Measurements from ENCODE around the gene NPRL2.
A peak's percentile ranks its signal among the peaks of the same experiment; 100 is the strongest.

NPRL2 gene

DNA sequence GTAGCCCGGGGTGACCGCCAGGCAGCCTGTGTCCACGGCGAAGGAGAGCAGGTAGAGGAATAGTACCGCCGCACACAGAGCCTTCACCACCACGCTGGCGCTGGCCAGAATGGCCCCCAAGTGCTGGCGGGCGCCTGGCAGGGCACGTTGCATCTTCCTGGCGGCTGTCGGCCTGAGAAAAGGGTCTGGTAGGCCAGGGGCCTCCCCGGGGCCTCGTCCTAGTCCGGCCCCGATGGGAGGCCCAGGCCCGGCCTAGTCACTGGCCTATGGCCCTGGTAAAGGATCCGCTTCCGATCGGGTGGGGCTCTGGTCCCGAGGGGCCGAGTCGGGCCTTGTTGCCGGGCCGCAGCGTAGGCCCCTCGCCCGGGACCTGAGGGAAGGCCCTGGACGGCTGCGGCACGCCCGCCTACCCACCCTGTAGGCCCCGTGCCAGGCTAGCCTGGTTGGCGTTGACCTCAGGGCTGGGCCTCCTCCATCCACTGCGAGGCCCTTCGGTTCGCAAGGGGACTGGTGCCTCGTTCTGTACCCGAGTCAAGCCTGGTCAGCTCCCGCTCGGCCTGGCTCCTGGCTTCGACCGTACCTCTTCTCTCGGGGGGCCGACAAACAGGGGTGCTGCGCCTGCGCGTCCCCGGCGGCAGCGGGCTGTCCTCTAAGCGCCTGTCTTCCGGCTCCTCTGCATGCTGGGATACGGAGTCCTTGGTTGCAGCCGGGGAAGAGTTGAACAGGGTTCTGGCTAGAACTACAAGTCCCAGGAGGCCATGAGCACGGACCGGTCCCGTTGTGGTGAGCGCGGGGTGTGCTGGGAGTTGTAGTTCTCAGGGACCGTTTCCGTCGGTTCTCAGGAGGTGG lies 8.6 kb upstream of the NPRL2 start, which contains the start of gene TMEM115:
TMEM115 (minus strand) TSS at position 611 of the 849 bp plus-strand sequence; CDS start at position 153, 458 bp downstream.
- Histone ChIP-seq H3K36me3 (peaks cover 12% of the 10 kb centered on the region), H3K9me3 (no peaks in the 10 kb centered on the region), H3K4me1 (no peaks in the 10 kb centered on the region), H3K4me3 (ENCODE audit: low read depth, low read length) (peak within 1 kb of the TSS; percentile 78), H3K27me3 (no peaks in the 10 kb centered on the region)
- DNase-seq, result peak; percentile 93
- TF ChIP-seq, protein P1, sequence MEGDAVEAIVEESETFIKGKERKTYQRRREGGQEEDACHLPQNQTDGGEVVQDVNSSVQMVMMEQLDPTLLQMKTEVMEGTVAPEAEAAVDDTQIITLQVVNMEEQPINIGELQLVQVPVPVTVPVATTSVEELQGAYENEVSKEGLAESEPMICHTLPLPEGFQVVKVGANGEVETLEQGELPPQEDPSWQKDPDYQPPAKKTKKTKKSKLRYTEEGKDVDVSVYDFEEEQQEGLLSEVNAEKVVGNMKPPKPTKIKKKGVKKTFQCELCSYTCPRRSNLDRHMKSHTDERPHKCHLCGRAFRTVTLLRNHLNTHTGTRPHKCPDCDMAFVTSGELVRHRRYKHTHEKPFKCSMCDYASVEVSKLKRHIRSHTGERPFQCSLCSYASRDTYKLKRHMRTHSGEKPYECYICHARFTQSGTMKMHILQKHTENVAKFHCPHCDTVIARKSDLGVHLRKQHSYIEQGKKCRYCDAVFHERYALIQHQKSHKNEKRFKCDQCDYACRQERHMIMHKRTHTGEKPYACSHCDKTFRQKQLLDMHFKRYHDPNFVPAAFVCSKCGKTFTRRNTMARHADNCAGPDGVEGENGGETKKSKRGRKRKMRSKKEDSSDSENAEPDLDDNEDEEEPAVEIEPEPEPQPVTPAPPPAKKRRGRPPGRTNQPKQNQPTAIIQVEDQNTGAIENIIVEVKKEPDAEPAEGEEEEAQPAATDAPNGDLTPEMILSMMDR (IDR thresholded peaks at IDR 0.05; ENCODE audit: low read depth, low read length), result no peak

DNA sequence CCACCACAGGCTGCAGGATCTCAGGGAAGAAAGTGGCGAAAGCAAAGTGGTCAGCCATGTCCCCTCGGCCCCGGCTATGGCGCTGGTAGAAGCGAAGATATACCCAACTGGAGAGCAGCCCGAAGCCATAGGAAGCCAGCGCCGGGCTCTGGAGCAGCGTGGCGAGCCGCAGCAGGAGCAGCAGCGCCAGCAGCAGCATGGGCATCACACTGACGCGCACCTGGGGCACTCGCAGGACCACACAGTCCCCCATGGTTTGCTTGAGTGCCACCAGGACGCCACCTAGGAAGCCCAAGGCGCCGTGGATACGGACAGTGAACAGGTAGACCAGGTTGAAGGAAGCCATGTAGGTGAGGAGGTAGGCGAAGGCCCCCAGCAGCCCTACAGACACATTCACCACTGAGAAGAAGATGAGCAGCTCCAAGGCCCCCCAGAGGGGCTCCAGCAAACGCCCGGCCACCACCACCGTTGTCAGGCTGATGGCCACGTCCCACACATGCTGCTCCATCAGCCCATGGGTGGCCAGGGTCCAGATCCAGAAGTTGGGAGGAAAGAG lies 7.9 kb upstream of the NPRL2 start:
- H3K4me3 ChIP-seq (ENCODE audit: low read depth, low read length), result peak overlapping the region; percentile 78
- no peak for DNase-seq
- TF ChIP-seq, protein P1 (IDR thresholded peaks at IDR 0.05; ENCODE audit: low read depth, low read length), result no peak
- no peaks in the 10 kb centered on the region for H3K27me3 ChIP-seq
- H3K36me3 ChIP-seq, result peaks cover 14% of the 10 kb centered on the region
- no peaks in the 10 kb centered on the region for H3K4me1 ChIP-seq
- no peaks in the 10 kb centered on the region for H3K9me3 ChIP-seq

DNA sequence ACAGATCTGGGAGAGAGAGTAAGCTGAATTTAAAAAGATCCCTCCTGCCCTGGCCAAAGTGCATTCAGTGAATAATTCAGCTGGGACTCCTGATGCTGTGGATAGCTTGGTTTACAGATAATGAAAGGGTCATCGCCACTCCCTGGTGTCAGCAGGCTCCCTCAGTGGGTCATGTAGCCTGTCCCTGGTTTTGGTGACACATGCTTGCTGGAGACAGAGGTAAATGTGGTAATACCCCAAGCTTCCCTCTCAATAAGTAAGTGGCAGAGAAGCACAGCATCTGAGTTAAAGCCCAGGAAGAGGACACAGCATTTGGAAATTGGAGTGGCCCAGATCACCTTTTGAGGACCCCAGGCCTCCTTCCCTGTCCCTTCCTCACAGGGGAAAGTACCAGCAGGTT lies 6.9 kb upstream of the NPRL2 start:
- Histone ChIP-seq H3K4me3 (ENCODE audit: low read depth, low read length) (peak overlapping the region; percentile 78), H3K4me1 (no peaks in the 10 kb centered on the region), H3K27me3 (no peaks in the 10 kb centered on the region), H3K9me3 (no peaks in the 10 kb centered on the region), H3K36me3 (peaks cover 14% of the 10 kb centered on the region)
- DNase-seq, result no peak
- TF ChIP-seq, protein P1 (IDR thresholded peaks at IDR 0.05; ENCODE audit: low read depth, low read length), result no peak

DNA sequence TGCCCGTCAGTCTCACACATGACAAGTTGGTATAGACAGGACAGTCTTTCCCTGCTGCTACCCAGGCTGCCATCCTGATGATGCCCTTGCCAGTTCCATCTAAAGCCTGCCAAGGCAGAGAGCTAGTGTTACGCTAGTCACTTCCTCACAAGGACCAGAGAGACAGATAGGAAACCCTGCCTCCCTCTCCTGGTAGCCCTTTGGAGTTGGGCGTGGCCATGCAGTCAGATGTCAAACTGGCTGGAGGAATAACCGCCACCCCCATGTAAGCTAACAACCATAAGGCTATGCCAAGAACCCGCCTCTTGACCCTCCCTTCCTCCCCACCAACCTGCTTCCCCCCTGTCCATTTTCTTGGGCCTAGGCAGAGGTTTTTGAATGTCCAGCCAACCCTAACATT lies 6.0 kb upstream of the NPRL2 start:
- H3K36me3 ChIP-seq, result peaks cover 14% of the 10 kb centered on the region
- TF ChIP-seq, protein P1 (IDR thresholded peaks at IDR 0.05; ENCODE audit: low read depth, low read length), result no peak

DNA sequence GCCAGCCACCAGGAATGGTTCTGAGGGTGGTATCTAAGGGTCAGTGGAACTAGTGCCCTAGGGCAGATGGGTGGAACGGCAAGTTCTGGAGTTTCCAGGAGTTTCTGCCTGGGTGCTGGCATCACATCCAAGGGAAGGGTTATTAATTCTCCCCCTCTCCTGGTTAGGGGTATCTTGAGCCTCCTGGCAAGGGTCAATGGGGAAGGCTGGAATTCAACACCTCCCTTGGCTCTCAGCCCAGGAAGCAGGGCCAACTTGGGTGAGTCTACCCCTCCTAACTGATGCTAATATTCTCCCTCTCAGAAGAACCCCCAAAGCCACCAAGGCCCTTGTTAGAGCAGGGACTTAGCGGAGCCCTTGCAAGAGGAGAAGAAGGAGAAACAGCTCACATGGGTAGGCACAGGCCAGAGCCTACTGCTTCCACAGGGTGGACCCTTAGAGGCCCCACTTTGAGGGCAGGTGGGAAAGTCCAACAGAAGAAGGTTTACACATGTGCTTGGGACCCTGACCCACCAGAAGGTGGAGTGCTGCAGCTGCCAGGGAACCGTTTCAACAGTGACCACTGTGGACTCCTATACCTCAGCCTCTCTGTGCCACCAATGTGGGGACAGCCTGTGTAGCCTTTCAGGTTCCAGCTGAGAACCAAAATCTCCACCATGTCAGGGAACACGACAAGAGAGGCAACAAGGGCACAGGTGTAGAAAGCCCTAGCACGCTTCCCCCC lies 5.4 kb upstream of the NPRL2 start:
- TF ChIP-seq, protein P1 (IDR thresholded peaks at IDR 0.05; ENCODE audit: low read depth, low read length), result peak; percentile 44
- H3K36me3 ChIP-seq, result peaks cover 14% of the 10 kb centered on the region
- peak; percentile 36 for DNase-seq
- peak overlapping the region; percentile 78 for H3K4me3 ChIP-seq (ENCODE audit: low read depth, low read length)
- no peaks in the 10 kb centered on the region for H3K9me3 ChIP-seq
- H3K4me1 ChIP-seq, result peaks cover 3% of the 10 kb centered on the region; the same call in 1 of the 2 replicates
- no peaks in the 10 kb centered on the region for H3K27me3 ChIP-seq

More for the DNA sequence above, 6.0 kb upstream of the NPRL2 start:
- no peak for DNase-seq
- H3K4me1 ChIP-seq, result no peaks in the 10 kb centered on the region
- H3K9me3 ChIP-seq, result no peaks in the 10 kb centered on the region
- no peaks in the 10 kb centered on the region for H3K27me3 ChIP-seq
- peak overlapping the region; percentile 78 for H3K4me3 ChIP-seq (ENCODE audit: low read depth, low read length)
